Peyer's patch (tissue), 4 donors: ENCODE data around the gene TP53BP1. TPM values are rescaled to one million over a fixed set of nuclear protein-coding genes. Genes with fewer than 3 reads are reported as not detected.

ENCODE experiments used
- DNase-seq, 3 donors: peaks; one replicate each; pipeline ENCODE4 v3.0.0-alpha.2; 2017 to 2019
- H3K27ac ChIP-seq, 4 donors: fragments of 200-600 bp; sonication (generic); one replicate each; pipeline ENCODE4 v1.5.1; 2016 to 2019
- H3K27me3 ChIP-seq, 2 donors: fragments of 200-600 bp; sonication (generic); one replicate each; pipeline ENCODE4 v1.5.1; 2019
- H3K36me3 ChIP-seq, 3 donors: fragments of 200-600 bp; sonication (generic); one replicate each; pipeline ENCODE4 v1.5.1; 2016 to 2019
- H3K4me1 ChIP-seq, 4 donors: fragments of 200-600 bp; sonication (generic); one replicate each; pipeline ENCODE4 v1.5.1; 2016 to 2019
- H3K4me3 ChIP-seq, 4 donors: fragments of 200-600 bp; sonication (generic); 1 replicate in 3 of 4; 2 replicates in 1 of 4; pipeline ENCODE4 v1.5.1; 2016 to 2019; ENCODE audit warnings: mild to moderate bottlenecking in 1 of 4
- H3K9me3 ChIP-seq, 4 donors: fragments of 200-600 bp; sonication (generic); one replicate each; pipeline ENCODE4 v1.5.1; 2016 to 2019; ENCODE audit warnings: mild to moderate bottlenecking in 1 of 4
- CTCF ChIP-seq, 6 experiments: fragments of 450-650 bp in 4 of 6; fragments of 200-600 bp in 2 of 6; sonication (generic) in 1 of 6; IDR thresholded peaks; one replicate each; pipeline ENCODE4 v1.5.1; 2017 to 2019; ENCODE audit warnings: antibody characterized with exemption in 6 of 6, mild to moderate bottlenecking in 3 of 6, moderate library complexity in 1 of 6
- POLR2A ChIP-seq, 2 donors: fragments of 450-650 bp; IDR thresholded peaks; one replicate each; pipeline ENCODE4 v1.5.1; 2017; ENCODE audit warnings: antibody characterized with exemption in 2 of 2, mild to moderate bottlenecking in 2 of 2, moderate library complexity in 2 of 2
- total RNA-seq, 4 donors: library from RNA; depleted of rRNA; stranded (reverse); fragments of >200 nt; gene quantifications; one replicate each; pipeline ENCODE4 v1.1.0, GENCODE V29; 2016

Gene TP53BP1
- total RNA-seq, 4 donors from 2014 or later = 9.3 to 163 (median 24.6) TPM

DNA sequence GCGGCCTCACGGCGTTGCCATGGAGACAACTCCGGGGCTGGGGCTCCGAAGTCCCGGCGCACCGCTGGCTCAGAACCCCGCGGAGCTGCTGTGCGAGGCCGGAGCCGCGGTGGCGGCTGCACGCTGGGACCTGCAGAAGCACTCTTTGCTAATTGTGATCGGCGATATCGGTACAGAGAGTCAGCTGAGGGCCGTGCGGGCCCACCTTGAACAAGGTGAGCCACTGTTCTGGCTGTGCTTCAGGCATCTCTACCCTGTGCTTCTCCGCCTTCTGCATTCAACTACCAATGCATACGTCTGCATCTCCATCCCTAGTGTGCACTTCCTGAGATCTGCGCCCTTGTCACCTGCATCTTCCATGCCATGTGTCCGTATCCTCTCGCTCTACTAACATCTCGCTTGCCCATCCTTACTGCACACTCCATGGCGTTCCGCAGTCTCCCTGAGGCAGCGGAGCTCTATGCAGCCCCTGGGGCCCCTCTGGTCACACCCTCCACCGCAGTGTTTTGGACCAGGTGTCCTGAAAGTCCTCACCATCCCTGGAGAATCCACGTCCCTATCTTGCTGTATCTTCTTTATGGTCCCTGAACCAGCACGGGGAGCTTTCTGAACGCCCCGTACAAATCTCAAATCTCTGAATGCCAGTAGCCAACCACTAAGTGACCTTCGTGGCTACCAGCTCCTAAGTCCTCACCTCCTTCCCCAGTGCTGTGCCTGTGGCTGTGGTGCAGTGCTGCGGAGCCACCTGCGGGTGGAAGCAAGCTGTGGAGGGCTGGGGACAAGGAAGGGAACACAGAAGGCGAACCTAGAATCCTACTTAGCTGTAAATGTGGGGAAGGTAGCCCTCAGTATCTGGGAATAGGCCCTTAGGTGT is 18.3 kb upstream of the TP53BP1 start:
- Histone ChIP-seq H3K4me1 (peaks cover 0 to 28% (median 4%) of the 10 kb centered on the region in 4 donors), H3K36me3 (no peaks in the 10 kb centered on the region), H3K27ac (peak overlapping the region in 2 of 4 donors; percentile 71 to 73), H3K4me3 (peak overlapping the region; percentile 54 to 65 (median 60)), H3K9me3 (no peaks in the 10 kb centered on the region), H3K27me3 (no peaks in the 10 kb centered on the region)
- TF ChIP-seq CTCF (IDR thresholded peaks at IDR 0.05) = peak in 2 of 6 experiments; percentile 1 to 13
- no peak for TF ChIP-seq POLR2A (IDR thresholded peaks at IDR 0.05)
- DNase-seq = no peak

GRCh38 chr15:43510200-43511011 is 17.4 kb upstream of the TP53BP1 start:
- peak overlapping the region; percentile 64 to 73 (median 68) for H3K27ac ChIP-seq
- no peaks in the 10 kb centered on the region for H3K9me3 ChIP-seq
- TF ChIP-seq POLR2A (IDR thresholded peaks at IDR 0.05) = no peak
- peak in 2 of 6 experiments; percentile 9 to 28 for TF ChIP-seq CTCF (IDR thresholded peaks at IDR 0.05)
- peaks cover 0 to 28% (median 4%) of the 10 kb centered on the region in 4 donors for H3K4me1 ChIP-seq
- H3K27me3 ChIP-seq = no peaks in the 10 kb centered on the region
- DNase-seq = peak; percentile 96 to 99 (median 98)
- no peaks in the 10 kb centered on the region for H3K36me3 ChIP-seq
- H3K4me3 ChIP-seq = peak overlapping the region; percentile 54 to 65 (median 60)

DNA sequence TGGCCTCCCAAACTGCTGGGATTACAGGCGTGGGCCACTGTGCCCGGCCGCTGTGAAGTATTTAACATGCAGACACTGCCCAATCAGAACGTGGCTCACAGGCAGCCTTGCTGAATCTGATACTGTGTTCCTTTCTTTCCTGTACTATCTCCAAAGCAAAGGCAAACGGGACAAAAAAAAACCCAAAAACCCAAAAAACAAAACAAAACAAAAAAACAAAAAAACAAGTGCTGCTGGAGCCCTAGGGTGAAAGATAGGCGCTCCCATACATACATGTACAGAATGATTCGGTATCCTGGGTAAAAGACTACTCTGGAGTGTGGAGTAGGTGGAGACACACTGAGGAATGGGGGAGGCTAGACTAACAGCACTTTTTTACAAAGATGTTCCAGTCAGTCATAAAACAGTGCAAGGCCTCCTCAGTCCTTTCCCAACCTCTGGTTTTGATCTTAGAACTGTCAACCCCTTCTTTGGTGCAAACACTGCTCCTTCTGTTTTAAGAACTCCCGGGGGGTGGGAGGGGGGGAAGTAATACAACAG is 16.8 kb upstream of the TP53BP1 start:
- TF ChIP-seq CTCF (IDR thresholded peaks at IDR 0.05) = no peak
- TF ChIP-seq POLR2A (IDR thresholded peaks at IDR 0.05) = no peak
- H3K9me3 ChIP-seq = no peaks in the 10 kb centered on the region
- H3K36me3 ChIP-seq = no peaks in the 10 kb centered on the region
- peak overlapping the region; percentile 64 to 73 (median 68) for H3K27ac ChIP-seq
- H3K27me3 ChIP-seq = no peaks in the 10 kb centered on the region
- H3K4me1 ChIP-seq = peaks cover 0 to 28% (median 4%) of the 10 kb centered on the region in 4 donors
- no peak for DNase-seq
- H3K4me3 ChIP-seq = peak overlapping the region; percentile 54 to 65 (median 60)

DNA sequence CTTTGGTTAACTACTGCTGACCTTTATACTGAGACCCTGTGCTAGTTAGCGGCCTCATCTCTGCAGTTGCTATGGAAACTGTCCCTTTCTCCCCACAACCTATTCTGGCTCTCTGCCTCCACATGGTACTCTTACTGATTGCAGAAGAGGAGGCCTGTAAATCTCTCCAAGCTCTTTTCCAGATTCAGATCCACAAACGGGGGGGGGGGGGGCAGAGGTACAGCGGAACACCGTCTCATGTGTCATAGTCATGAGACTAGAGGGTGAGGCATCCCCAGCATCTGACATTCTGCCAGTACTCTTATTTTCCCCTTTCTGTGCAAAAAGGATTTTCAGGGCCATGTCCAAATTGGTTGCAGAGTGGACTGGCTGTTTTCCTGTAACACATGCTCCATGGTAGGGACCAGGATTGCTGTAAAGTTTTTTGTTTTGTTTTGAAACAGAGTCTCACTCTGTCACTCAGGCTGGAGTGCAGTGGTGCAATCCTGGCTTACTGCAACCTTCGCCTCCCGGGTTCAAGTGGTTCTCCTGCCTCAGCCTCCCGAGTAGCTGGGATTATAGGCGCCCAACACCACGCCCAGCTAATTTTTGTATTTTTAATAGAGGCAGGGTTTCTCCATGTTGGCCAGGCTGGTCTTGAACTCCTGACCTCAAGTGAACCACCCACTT is 16.2 kb upstream of the TP53BP1 start:
- Histone ChIP-seq H3K27me3 (no peaks in the 10 kb centered on the region), H3K4me3 (no peak overlapping the region), H3K9me3 (no peaks in the 10 kb centered on the region), H3K4me1 (peaks cover 0 to 23% (median 4%) of the 10 kb centered on the region in 4 donors), H3K36me3 (no peaks in the 10 kb centered on the region), H3K27ac (peak overlapping the region in 3 of 4 donors; percentile 58 to 71 (median 64))
- no peak for DNase-seq
- TF ChIP-seq POLR2A (IDR thresholded peaks at IDR 0.05) (no peak), CTCF (IDR thresholded peaks at IDR 0.05) (no peak)

- H3K4me1 ChIP-seq = peaks cover 0 to 23% (median 4%) of the 10 kb centered on the region in 4 donors
- no peak overlapping the region for H3K4me3 ChIP-seq
- no peaks in the 10 kb centered on the region for H3K27me3 ChIP-seq
- no peak for TF ChIP-seq POLR2A (IDR thresholded peaks at IDR 0.05)
- TF ChIP-seq CTCF (IDR thresholded peaks at IDR 0.05) = no peak
- peak overlapping the region in 2 of 4 donors; percentile 58 to 71 for H3K27ac ChIP-seq
- H3K9me3 ChIP-seq = no peaks in the 10 kb centered on the region
- no peaks in the 10 kb centered on the region for H3K36me3 ChIP-seq
- DNase-seq = no peak
Observed at GRCh38 chr15:43508421-43508820, 15.5 kb upstream of the TP53BP1 start.
